Activated CD4-positive, CD25-positive, alpha-beta regulatory T cell treated with anti-CD3 and anti-CD28 coated beads, Interleukin-2, amount 50 U/mL, for 72 hours (primary cell): ENCODE results near the gene FZD10.

Experiments
- DNase-seq: peaks from one replicate; pipeline ENCODE4 v3.0.0; 2021

Gene FZD10

DNA sequence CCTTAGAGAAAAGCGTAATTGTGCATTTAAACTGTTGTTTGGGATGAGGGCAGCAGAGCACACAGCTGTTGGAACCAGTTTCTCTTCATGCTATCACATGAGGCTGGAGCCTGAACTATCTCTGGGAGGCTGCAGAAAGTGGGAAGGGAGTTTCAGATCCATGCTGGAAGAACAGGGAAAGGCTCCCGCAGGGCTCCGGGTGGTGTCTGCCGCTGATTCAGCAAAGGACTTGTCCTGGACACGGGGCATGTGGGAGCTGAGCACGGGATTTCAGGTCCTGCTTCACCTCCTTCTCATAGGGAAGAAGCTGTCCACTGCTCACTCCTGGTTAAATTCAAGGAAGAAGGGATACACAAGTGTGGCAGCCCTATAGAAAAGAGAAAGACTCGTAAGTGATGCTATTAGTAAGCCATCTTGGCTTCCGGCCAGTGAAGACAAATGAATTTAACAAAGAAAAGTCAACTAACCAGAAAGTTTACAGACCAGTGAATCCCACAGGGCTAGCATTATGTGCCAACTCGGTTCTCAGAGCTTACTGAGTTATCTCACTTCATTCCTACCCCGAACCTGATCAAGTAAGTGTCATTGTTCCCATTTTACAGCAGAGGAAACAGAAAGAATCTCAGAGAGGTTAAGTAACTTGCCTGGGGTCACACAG is 6.7 kb upstream of the FZD10 start:
- DNase-seq: no peak

DNA sequence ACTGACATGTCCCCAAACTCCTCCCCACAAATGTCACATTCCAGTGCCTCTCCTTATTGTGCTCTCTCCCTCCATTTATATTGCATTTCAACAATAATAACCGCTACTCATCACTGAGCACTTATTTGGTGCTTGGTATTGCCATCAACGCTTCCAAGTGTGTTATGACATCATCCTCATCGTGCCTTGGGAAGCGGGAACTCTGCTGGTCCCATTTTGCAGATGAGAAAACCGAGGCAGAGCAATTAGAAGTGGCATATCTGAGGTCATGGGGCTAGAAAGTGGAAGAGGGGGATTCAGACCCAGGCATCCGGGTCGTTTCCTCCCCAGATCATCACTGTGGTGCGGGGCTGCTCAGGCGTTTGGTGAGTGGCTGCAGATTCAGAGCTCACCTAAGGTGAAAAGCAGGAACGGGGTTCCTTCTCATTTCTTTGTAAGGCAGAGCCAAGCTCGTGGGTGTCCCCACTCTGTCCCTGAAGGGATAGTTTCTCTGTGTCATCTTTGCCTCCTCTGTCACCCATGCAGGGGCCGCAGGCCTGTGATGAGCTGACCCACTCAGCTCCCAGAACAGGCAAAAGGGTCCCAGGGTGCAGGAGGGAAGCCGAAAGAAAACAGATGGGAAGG is 5.5 kb upstream of the FZD10 start:
- DNase-seq: no peak

DNA sequence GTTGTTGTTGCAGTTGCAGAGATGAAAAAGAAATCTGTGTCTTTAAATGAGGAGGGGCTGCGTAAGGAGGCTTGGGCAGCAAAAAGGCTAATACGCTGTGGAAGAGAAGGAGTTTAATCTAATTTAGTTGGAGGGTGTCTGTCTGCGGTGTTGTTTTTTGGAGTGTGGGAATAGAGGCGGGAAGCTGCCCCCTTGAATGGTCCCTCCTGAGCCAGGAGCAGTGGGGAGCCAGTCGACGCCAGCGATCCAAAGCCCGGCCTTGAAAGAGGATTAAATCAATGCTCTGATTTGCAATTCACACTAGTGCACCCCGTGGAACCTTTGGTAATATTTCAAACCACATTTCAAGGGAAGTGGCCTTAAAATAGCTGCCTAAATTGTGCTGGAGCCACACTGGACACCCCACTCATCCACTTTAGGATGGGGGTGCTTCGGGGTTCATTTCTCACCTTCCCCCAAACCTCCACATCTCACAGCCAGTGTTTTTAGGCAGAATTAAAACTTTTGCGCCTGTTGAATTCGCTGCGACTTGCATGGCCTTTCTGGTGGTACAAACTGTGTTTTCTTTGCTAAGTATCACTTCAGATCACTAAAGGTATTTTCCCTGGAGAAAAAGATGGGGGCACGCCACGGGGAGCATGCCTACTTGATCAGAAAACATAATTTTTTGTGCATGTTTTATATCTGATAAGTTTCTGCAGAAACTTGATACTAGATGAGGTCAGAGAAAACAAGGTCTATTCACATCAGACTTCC is 4.1 kb upstream of the FZD10 start:
- no peak for DNase-seq

DNA sequence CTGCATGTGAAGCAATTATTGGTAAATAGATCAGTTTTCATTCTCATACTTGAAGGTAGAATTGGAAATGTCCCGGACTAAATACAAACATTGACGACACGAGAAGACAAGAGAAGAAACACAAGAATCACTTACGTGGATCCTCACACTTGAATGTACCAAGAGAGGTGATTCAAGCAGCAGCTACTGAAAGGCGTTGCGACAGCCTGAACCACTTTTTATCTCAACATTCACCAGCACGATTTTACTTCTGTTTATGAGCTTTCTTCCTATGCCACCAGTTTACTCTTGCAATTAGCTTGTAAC is 3.6 kb upstream of the FZD10 start:
- no peak for DNase-seq

DNA sequence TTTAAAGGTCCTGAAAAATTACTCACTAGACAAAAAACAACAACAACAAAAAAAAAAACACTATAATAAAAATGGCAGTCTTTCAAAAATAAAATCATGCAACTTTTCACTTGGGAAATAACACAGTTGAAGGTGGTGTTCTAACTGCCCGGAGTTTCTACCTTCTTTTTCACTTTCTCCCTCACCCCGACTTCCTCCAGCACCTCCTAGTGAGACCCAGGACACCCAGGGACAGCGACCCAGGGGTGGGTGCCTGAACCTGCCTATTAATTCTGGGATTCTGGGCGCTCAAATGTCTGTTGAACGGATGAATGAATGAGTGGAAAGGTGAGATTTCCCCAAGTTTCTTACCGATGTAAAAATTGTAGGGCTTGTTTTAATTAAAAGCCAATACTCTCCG is 2.0 kb upstream of the FZD10 start:
- no peak for DNase-seq

DNA sequence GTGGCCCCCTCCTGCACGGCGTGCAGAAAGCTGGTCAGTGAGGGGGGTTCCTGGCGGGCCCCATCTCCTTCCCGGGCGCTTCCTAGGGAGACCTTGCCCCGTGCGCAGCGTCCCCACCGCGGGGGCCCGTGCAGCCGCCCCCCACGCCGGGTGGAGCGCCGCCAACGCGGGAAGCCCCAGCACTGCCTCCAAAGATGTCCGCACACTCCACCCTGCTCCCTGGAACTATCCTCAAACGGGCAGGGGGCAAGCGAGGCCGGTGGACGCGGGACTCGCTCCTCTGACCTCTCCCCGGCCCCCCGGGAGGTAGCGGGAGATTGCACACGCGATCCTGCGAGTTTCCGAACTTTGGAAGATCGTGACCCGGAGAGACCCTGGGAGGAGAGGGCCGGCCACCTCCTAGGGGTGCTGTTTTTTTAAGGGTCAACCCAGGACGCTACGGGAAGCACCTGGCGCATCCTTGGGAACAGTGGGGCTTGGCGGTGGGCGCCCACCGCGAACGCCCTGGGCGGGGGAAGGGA is 1.5 kb upstream of the FZD10 start:
- DNase-seq: no peak

DNA sequence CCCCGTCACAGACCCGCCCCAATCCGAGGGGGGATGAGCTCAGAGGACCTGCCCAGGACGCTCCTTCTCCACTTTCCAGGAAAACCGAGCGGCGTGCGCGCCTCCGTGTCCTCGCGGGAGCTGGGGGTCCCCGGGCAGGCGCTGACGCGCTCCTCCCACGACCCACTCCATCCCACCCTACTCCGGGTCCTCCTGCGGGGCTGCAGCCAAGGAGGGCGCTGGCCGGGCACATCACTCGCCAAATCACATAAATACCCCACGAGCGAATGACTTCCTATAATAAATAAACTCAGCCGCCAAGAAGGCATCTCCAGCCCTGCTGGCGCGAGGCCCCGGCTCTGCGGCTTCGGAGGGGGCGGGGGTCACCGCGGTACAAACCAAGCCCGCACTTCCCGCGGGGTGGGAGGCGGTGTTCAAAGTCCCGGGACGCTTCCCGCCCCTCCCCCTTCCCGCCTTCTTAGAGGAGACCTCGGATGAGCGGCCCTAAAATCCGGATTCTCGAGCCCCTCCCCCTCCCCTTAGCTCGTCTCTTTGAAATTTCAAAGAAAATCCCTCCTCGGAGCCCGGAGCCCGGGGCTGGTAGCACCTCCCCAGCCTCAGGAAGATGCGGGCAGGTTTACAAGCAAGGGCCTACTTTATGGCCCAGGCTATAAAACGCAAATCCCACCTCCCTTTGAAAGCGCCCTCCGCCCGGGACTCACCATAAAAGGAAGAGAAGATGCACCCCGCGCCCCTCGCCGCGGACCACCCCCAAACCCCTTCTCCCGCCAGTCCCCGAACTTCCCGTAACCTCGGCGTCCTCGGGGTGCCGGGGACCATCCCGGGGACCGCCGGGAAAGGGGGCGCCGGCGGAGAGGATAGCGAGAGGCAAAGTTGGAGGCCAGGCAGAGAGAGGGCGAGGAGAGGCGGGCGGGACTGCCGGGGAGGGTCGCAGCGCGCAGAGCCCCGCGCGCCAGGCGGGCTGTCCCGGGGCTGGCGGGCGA is 712 bp upstream of the FZD10 start:
- no peak for DNase-seq

DNA sequence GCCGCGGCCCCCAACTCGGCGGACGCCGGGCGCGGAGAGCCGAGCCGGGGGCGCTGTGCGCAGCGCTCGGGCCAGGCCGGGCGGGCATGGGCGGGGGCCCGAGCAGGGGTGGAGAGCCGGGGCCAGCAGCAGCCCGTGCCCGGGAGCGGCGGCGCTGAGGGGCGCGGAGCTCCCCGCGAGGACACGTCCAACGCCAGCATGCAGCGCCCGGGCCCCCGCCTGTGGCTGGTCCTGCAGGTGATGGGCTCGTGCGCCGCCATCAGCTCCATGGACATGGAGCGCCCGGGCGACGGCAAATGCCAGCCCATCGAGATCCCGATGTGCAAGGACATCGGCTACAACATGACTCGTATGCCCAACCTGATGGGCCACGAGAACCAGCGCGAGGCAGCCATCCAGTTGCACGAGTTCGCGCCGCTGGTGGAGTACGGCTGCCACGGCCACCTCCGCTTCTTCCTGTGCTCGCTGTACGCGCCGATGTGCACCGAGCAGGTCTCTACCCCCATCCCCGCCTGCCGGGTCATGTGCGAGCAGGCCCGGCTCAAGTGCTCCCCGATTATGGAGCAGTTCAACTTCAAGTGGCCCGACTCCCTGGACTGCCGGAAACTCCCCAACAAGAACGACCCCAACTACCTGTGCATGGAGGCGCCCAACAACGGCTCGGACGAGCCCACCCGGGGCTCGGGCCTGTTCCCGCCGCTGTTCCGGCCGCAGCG is 639 bp downstream of the FZD10 start:
- DNase-seq: no peak

DNA sequence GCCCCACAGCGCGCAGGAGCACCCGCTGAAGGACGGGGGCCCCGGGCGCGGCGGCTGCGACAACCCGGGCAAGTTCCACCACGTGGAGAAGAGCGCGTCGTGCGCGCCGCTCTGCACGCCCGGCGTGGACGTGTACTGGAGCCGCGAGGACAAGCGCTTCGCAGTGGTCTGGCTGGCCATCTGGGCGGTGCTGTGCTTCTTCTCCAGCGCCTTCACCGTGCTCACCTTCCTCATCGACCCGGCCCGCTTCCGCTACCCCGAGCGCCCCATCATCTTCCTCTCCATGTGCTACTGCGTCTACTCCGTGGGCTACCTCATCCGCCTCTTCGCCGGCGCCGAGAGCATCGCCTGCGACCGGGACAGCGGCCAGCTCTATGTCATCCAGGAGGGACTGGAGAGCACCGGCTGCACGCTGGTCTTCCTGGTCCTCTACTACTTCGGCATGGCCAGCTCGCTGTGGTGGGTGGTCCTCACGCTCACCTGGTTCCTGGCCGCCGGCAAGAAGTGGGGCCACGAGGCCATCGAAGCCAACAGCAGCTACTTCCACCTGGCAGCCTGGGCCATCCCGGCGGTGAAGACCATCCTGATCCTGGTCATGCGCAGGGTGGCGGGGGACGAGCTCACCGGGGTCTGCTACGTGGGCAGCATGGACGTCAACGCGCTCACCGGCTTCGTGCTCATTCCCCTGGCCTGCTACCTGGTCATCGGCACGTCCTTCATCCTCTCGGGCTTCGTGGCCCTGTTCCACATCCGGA is 1.4 kb downstream of the FZD10 start:
- no peak for DNase-seq

DNA sequence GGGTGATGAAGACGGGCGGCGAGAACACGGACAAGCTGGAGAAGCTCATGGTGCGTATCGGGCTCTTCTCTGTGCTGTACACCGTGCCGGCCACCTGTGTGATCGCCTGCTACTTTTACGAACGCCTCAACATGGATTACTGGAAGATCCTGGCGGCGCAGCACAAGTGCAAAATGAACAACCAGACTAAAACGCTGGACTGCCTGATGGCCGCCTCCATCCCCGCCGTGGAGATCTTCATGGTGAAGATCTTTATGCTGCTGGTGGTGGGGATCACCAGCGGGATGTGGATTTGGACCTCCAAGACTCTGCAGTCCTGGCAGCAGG is 1.9 kb downstream of the FZD10 start:
- DNase-seq: no peak

DNA sequence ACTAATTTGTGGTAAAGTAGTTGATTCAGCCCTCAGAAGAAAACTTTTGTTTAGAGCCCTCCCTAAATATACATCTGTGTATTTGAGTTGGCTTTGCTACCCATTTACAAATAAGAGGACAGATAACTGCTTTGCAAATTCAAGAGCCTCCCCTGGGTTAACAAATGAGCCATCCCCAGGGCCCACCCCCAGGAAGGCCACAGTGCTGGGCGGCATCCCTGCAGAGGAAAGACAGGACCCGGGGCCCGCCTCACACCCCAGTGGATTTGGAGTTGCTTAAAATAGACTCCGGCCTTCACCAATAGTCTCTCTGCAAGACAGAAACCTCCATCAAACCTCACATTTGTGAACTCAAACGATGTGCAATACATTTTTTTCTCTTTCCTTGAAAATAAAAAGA is 2.7 kb downstream of the FZD10 start:
- no peak for DNase-seq

DNA sequence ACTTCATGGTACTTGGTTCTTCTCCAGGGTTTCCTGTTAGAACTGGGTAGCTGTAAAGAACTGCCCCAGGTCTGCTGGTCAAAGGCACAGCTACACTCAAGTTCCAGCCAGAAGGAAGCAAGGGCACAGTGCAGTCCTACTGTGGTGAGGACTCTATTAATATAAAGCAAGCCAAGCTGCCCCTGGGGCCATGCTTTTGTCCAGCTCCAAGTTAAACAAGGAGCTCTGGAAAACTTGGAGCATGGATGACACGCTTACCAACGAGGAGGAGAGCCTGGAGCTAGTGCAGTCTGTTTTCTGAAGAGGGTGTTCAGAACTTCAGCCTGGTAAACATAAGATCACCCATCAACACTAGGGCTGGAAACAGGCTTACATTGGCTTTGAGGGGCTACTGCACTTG is 4.0 kb downstream of the FZD10 start:
- DNase-seq: no peak

DNA sequence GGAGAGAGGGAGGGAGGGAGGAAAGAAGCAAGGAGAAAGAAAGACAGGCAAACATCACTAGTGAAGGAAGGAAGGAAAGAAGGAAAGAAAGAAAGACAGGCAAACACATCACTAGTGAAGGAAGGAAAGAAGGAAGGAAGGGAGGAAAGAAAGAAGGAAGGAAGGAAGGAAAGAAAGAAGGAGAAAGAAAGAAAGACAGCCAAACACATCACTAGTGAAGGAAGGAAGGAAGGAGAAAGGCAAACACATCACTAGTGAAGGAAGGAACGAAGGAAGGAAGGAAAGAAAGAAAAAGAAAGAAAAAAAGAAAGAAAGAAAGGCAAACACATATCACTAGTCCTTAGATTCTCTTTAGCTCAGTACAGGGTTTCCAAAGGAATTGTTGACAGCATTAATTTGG is 5.3 kb downstream of the FZD10 start:
- no peak for DNase-seq

DNA sequence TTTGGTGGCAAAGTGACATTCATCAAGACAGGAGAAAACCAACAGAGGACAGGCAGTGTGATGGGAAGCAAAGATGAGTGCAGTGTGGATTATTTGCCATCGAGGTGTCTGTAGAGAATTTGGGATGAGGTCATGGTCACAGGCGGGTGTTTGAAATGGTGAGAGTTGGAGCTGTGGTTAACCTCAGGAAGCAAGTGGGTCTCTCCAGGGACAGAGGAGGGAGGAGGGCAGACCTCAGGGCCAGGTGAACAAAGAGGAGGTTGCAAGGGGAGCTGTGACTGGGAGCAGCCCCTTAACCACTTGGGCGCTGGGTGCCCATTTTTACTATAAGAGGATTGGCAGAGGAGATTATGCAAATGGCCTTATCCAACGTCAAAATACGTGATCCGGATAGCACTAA is 7.0 kb downstream of the FZD10 start:
- DNase-seq: no peak

DNA sequence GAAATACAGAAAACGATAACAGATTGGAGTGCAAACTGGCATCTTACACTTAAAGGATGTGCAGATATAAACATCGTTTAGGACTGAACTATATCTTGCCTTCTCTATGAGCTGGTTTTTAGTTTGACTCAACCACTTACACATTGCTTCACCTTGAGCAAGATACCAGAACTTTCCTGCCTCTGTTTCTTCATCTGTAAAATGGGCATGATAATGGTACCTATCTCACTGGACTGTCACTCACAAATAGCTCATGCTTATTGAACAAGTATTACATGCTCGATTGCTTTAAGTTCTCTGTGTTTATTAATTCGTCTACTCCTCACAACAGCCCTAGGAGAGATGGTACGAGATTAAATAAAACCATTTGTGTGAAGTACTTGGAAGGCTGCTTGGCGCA is 7.7 kb downstream of the FZD10 start:
- no peak for DNase-seq

DNA sequence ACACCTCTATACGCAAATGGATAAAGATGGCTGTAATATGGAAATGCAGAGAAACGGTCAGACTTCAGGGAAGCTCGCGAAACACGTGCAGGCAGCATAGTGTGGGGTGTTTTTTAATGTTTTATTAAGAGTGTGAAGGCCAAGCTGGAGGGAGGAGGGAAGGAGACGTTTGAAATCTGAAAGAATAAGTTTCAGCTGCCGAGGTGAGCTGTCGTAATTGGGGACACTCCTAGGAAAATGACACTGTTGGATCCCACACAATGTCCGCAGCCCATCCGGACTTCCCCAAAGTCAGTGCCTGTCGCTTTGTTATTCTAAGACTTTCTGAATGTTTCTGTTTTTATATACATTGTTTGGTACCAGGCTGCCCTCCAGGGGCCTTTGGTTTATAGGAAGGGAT is 8.3 kb downstream of the FZD10 start:
- no peak for DNase-seq

DNA sequence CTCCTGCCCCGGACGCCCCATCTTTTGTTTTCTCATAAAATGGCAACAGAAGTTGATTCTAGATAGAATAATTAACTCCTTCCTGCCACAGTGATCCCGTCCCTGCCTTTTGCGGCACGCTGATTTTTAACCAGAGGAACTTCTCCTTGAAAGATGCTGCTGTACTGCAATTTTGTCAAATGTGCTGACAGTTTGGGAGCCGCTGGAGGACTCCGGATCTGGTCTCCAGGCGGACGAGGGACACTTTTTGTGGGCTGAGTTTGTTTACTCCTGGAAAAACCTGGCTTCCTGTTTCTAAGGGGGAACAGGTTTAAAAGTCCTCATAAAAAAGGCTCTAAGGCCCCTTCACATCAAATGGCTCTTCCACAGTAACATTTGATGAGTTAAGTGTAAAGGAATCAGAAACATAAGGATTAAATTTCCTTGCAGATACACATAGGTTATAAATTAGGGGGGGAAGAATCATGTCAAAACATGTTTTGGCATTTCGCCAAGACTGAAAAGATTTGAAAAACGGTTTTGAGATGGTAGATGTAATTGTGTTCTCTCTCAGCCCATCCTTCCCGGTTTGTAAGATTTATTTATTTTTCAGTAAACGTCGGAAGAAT is 15.5 kb downstream of the FZD10 start:
- DNase-seq: no peak

DNA sequence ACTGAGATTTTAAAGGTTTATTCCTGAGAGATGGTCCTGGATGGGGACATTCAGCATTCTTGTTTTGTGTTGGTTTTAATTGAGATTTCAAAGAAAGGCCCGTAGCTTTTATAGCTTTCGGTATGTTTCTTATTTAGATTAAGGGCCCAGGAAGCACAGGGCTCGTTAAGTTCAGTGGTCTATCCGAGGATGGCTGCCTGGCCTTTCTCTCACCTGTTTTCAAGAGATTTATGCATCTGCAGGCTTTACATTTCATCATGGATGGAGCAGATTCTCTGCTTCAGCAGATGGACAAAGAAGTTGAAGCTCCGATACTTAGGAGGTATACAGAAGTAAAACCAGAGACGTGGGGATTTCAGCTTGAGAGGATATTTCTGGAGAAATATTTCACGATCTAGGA is 16.0 kb downstream of the FZD10 start:
- DNase-seq: no peak

DNA sequence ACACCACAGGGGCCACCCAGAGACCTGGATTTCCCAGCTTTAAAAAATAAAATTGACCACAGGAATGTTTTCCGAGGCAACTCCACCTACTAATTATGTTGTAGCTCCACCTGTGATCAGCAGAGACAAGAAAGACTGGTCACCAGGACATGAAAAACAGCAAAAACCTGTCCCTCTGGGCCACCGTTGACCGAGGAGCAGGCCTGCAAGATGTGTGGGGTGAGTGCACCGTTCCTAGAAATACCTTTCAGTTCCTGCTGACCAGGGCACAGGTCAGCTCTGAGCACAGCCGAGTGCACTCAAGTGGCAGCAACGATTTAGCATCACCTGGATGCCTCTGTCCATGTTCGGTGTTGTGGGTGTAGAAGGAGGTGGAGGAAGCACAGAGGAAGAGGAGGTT is 16.9 kb downstream of the FZD10 start:
- DNase-seq: no peak

DNA sequence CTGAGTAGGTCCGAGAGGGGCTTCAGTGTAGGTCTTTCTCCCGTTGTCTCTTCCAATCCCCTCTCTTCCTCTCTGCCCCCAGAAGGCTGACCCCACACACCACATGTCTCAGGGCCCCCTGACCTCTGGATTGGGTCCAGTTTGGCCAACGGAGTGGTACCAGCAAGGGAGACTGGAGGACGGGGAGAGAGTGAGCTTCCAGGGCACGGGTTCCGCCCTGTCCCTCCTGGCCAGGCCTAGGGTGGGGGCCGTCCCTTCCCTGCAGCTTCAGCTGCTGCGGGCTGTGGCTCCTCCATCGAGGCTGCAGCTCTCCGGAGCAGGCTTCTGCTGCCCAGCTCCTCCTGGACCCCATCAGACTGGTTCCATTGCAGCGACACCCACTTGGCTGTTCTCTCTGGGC is 17.4 kb downstream of the FZD10 start:
- DNase-seq: no peak

DNA sequence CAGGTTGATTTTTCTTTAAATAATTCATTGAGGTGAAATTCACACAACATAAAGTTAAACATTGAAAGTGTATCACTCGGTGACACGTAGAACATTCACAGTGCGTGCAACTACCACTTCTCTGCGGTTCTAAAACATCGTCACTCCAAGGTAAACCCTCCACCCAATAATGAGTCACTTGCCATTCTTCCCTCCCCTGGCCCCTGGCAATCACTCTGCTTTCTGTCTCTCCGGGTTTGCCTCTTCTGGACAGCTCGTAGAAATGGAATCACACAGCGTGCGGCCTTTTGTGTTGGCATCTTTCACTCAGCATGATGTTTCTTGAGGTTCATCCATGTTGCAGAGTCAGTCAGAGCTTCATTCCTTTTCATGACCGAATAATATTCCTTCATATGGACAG is 18.9 kb downstream of the FZD10 start:
- DNase-seq: no peak
